Lung (tissue), 12 donors: ENCODE data around the gene MYO1A. TPM values are rescaled to one million over a fixed set of nuclear protein-coding genes. Genes with fewer than 3 reads are reported as not detected.
A peak's percentile ranks its signal among the peaks of the same experiment; 100 is the strongest.

Source experiments
- ATAC-seq: fragments of 200-7000 bp; cut with Tn5 transposase; one replicate; pipeline ENCODE4 v1.9.1; 2020; ENCODE audit warnings: moderate number of reproducible peaks; ENCODE audit not compliant: insufficient read depth, low FRiP score
- DNase-seq, 3 donors: peaks; one replicate each; pipeline ENCODE4 v3.0.0-alpha.2; 2013 to 2017
- H3K27ac ChIP-seq, 2 donors: one replicate each; pipeline ENCODE4 v1.5.1; 2013; ENCODE audit warnings: mild to moderate bottlenecking in 2 of 2, moderate library complexity in 2 of 2, control low read depth in 1 of 2, inconsistent platforms in 1 of 2, low read depth in 1 of 2, low read length in 1 of 2
- H3K27me3 ChIP-seq, 3 donors: one replicate each; pipeline ENCODE4 v1.5.1; 2013; ENCODE audit warnings: low read length in 2 of 3; ENCODE audit not compliant: control insufficient read depth in 3 of 3, insufficient read depth in 3 of 3
- H3K36me3 ChIP-seq, 4 donors: one replicate each; pipeline ENCODE4 v1.5.1; 2013; ENCODE audit warnings: low read length in 4 of 4, mild to moderate bottlenecking in 1 of 4, moderate library complexity in 1 of 4; ENCODE audit not compliant: control insufficient read depth in 4 of 4, insufficient read depth in 4 of 4
- H3K4me1 ChIP-seq, 5 donors: one replicate each; pipeline ENCODE4 v1.5.1; 2013; ENCODE audit warnings: low read length in 5 of 5, mild to moderate bottlenecking in 2 of 5, moderate library complexity in 1 of 5; ENCODE audit not compliant: control insufficient read depth in 5 of 5, insufficient read depth in 5 of 5
- H3K4me3 ChIP-seq: one replicate; pipeline ENCODE4 v1.5.1; 2013; ENCODE audit warnings: mild to moderate bottlenecking, control low read depth, moderate library complexity
- H3K9ac ChIP-seq, 2 donors: one replicate each; pipeline ENCODE4 v1.5.1; 2013; ENCODE audit warnings: low read length in 2 of 2, control low read depth in 1 of 2; ENCODE audit not compliant: insufficient read depth in 1 of 2
- H3K9me3 ChIP-seq, 4 donors: one replicate each; pipeline ENCODE4 v1.5.1; 2013; ENCODE audit warnings: low read length in 3 of 4, mild to moderate bottlenecking in 1 of 4, moderate library complexity in 1 of 4; ENCODE audit not compliant: control insufficient read depth in 4 of 4, insufficient read depth in 3 of 4
- WGBS, 2 donors: extraction: QIAGEN DNeasy Blood & Tissue Kit; methylation state at CpG; one replicate each; pipeline ENCODE4 v1.1.7; 2013; 5-methylcytosine and 5-hydroxymethylcytosine counted together
- polyA plus RNA-seq, 2 donors: library from polyadenylated mRNA; stranded (reverse); fragments of 200-250 nt; gene quantifications; one replicate each; pipeline ENCODE4 v1.2.1, GENCODE V29; 2013
- total RNA-seq, 2 donors: library from RNA; depleted of rRNA in 1 of 2; stranded (reverse); fragments of >200 nt in 1 of 2; gene quantifications; one replicate each; pipeline ENCODE4 v1.2.1, GENCODE V29; 2014 to 2021
- TF ChIP-seq, protein P1 (sequence below): IDR thresholded peaks from 2 replicates; pipeline ENCODE4 v1.5.1; 2012; ENCODE audit warnings: mild to moderate bottlenecking; ENCODE audit errors: control extremely low read depth, extremely low read depth
- donor health status: control.
- donor health status: control.
- donor health status: Bipolar disorder and iron deficiency.
- donor health status: healthy.
- donor health status: DM: yes; HTN: yes; CAD: no.

Gene MYO1A
- total and polyA plus RNA-seq, 4 donors: 0.09 to 0.67 (median 0.20) TPM

DNA sequence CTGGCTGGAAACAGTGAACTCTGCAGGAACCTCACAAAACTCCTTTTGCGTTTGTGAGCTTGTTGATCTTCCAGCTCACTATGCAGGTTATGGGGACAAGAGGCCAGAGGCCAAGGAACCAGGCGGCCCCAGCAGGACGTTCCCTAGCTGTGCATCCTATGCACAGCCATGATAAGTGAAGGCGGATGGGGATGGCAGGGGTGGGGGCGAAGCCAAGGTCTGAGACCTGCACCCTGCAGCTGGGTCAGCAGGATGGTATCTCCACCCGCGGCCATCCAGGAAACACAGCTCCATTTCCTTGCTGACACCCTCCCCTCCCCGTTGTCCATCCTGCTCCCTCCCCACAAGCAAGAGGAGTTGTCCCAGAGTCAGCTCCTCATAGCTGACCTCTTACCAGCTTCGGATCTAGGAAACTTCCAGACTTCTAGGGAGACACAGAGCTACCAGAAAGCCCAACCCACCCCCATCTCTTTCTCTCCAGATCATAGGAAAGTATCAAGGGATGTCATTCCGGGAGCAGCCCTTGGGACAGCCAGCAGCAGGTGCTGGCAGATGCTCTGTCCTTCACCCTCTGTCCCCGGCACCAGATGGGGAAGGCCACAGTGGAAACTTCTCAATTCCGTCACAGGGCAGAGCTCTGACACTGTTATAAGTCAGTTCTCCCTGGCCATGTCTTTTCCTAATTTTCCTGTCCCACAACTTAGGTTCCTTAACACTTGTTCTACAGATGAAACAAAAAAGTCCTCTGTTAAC lies 53.0 kb downstream of the MYO1A start:
- DNase-seq: peak in 2 of 3 donors; percentile 4 to 33
- Histone ChIP-seq H3K27me3 (no peaks in the 10 kb centered on the region), H3K4me1 (peaks cover 0 to 18% (median 0%) of the 10 kb centered on the region in 5 donors), H3K27ac (no peak overlapping the region), H3K4me3 (no peak overlapping the region), H3K36me3 (peaks cover 0 to 11% (median 3%) of the 10 kb centered on the region in 4 donors), H3K9me3 (no peaks in the 10 kb centered on the region), H3K9ac (no peak overlapping the region)
- no peak for ATAC-seq
- TF ChIP-seq, protein P1, sequence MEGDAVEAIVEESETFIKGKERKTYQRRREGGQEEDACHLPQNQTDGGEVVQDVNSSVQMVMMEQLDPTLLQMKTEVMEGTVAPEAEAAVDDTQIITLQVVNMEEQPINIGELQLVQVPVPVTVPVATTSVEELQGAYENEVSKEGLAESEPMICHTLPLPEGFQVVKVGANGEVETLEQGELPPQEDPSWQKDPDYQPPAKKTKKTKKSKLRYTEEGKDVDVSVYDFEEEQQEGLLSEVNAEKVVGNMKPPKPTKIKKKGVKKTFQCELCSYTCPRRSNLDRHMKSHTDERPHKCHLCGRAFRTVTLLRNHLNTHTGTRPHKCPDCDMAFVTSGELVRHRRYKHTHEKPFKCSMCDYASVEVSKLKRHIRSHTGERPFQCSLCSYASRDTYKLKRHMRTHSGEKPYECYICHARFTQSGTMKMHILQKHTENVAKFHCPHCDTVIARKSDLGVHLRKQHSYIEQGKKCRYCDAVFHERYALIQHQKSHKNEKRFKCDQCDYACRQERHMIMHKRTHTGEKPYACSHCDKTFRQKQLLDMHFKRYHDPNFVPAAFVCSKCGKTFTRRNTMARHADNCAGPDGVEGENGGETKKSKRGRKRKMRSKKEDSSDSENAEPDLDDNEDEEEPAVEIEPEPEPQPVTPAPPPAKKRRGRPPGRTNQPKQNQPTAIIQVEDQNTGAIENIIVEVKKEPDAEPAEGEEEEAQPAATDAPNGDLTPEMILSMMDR: no peak
- WGBS, 2 donors: 64 to 80% methylated on average over 11 to 12 of the region's 12 CpGs

- peaks cover 0 to 17% (median 2%) of the 10 kb centered on the region in 5 donors for H3K4me1 ChIP-seq
- no peak overlapping the region for H3K27ac ChIP-seq
- H3K9me3 ChIP-seq: no peaks in the 10 kb centered on the region
- no peak for DNase-seq
- H3K4me3 ChIP-seq: no peak overlapping the region
- WGBS, 2 donors: 92 to 93% methylated on average over 11 of the region's 11 CpGs
- H3K36me3 ChIP-seq: peaks cover 0 to 6% (median 0%) of the 10 kb centered on the region in 4 donors
- no peak overlapping the region for H3K9ac ChIP-seq
- no peaks in the 10 kb centered on the region for H3K27me3 ChIP-seq
- ATAC-seq: no peak
- TF ChIP-seq, protein P1: no peak
Measured at GRCh38 chr12:56995930-56996496, 53.9 kb downstream of the MYO1A start.

GRCh38 chr12:56995201-56995929 lies 54.6 kb downstream of the MYO1A start:
- no peak overlapping the region for H3K27ac ChIP-seq
- ATAC-seq: no peak

More at GRCh38 chr12:56995201-56995929, 54.6 kb downstream of the MYO1A start:
- H3K4me1 ChIP-seq: peaks cover 0 to 20% (median 2%) of the 10 kb centered on the region in 5 donors
- TF ChIP-seq, protein P1: no peak
- no peaks in the 10 kb centered on the region for H3K9me3 ChIP-seq
- 94 to 96% methylated on average over 26 of the region's 26 CpGs for WGBS, 2 donors
- no peak for DNase-seq
- H3K9ac ChIP-seq: no peak overlapping the region
- H3K36me3 ChIP-seq: peaks cover 0 to 6% (median 0%) of the 10 kb centered on the region in 4 donors
- no peak overlapping the region for H3K4me3 ChIP-seq
- no peaks in the 10 kb centered on the region for H3K27me3 ChIP-seq
